GM23338 (cell line): Measurements from ENCODE around the gene ENPP1. TPM values are rescaled to one million over a fixed set of nuclear protein-coding genes. Genes with fewer than 3 reads are reported as not detected.

Experiments used
- ATAC-seq: fragments of 200-7000 bp; cut with Tn5 transposase; 3 replicates; pipeline ENCODE4 v1.9.1; 2020
- DNase-seq: peaks from one replicate; pipeline ENCODE4 v3.0.0-alpha.2; 2015; ENCODE audit warnings: low spot score
- H2AFZ ChIP-seq: fragments of 200-600 bp; sonication (generic); 2 replicates; pipeline ENCODE4 v1.8.0; 2016; ENCODE audit warnings: antibody characterized with exemption, mild to moderate bottlenecking, moderate library complexity
- H3F3A ChIP-seq: fragments of 200-600 bp; sonication (generic); replicated peaks from 2 replicates; pipeline ENCODE4 v1.8.0; 2017; ENCODE audit warnings: antibody characterized with exemption, mixed run types, low read depth
- H3K27ac ChIP-seq: fragments of 200-600 bp; sonication (generic); 2 replicates; pipeline ENCODE4 v1.6.1; 2016; ENCODE audit warnings: low read depth
- H3K27me3 ChIP-seq: fragments of 200-600 bp; sonication (generic); 2 replicates; pipeline ENCODE4 v1.8.0; 2016; ENCODE audit warnings: mild to moderate bottlenecking, mixed run types, moderate library complexity; ENCODE audit not compliant: insufficient read depth
- H3K36me3 ChIP-seq: fragments of 200-600 bp; sonication (generic); 2 replicates; pipeline ENCODE4 v1.8.0; 2016; ENCODE audit warnings: mild to moderate bottlenecking; ENCODE audit not compliant: insufficient read depth
- H3K4me1 ChIP-seq: fragments of 200-600 bp; sonication (generic); 2 replicates; pipeline ENCODE4 v1.8.0; 2016; ENCODE audit warnings: mild to moderate bottlenecking, moderate library complexity; ENCODE audit not compliant: insufficient read depth
- H3K4me2 ChIP-seq: fragments of 200-600 bp; sonication (generic); 2 replicates; pipeline ENCODE4 v1.7.1; 2017; ENCODE audit warnings: mixed run types
- H3K4me3 ChIP-seq: fragments of 200-600 bp; sonication (generic); 2 replicates; pipeline ENCODE4 v1.6.1; 2016; ENCODE audit warnings: mixed run types
- H3K79me2 ChIP-seq: fragments of 200-600 bp; sonication (generic); replicated peaks from 2 replicates; pipeline ENCODE4 v1.8.0; 2017; ENCODE audit warnings: mild to moderate bottlenecking; ENCODE audit not compliant: insufficient read depth
- H3K9me2 ChIP-seq: fragments of 200-600 bp; sonication (generic); 2 replicates; pipeline ENCODE4 v1.8.0; 2017; ENCODE audit not compliant: insufficient read depth
- H4K20me1 ChIP-seq: fragments of 200-600 bp; sonication (generic); replicated peaks from 2 replicates; pipeline ENCODE4 v1.8.0; 2017; ENCODE audit warnings: mild to moderate bottlenecking; ENCODE audit not compliant: insufficient read depth
- H3K27ac Mint-ChIP-seq: 2 replicates; pipeline ENCODE4 v1.8.0; 2020; ENCODE audit warnings: inconsistent platforms, mild to moderate bottlenecking, moderate library complexity, mixed read lengths
- H3K27me3 Mint-ChIP-seq: 3 replicates; pipeline ENCODE4 v1.8.0; 2022; ENCODE audit warnings: low read depth, mild to moderate bottlenecking, moderate library complexity, mixed read lengths, inconsistent platforms; ENCODE audit not compliant: insufficient read depth, poor library complexity
- H3K36me3 Mint-ChIP-seq: 3 replicates; pipeline ENCODE4 v1.8.0; 2021; ENCODE audit warnings: low read depth, mild to moderate bottlenecking, inconsistent platforms, moderate library complexity, mixed read lengths
- H3K4me1 Mint-ChIP-seq: 3 replicates; pipeline ENCODE4 v1.8.0; 2020; ENCODE audit warnings: mild to moderate bottlenecking, inconsistent platforms, mixed read lengths
- H3K4me3 Mint-ChIP-seq: 3 replicates; pipeline ENCODE4 v1.8.0; 2021; ENCODE audit warnings: moderate library complexity, mild to moderate bottlenecking, inconsistent platforms, mixed read lengths
- H3K9me3 Mint-ChIP-seq: 3 replicates; pipeline ENCODE4 v1.8.0; 2020; ENCODE audit warnings: moderate library complexity, mild to moderate bottlenecking, inconsistent platforms, mixed read lengths
- POLR2AphosphoS5 ChIP-seq: IDR thresholded peaks from 2 replicates; pipeline ENCODE4 v1.6.1; 2016; ENCODE audit warnings: antibody characterized with exemption, low read depth
- ZNF331 ChIP-seq: fragments of 250-450 bp; sonication (Bioruptor Pico); IDR thresholded peaks from 2 replicates; pipeline ENCODE4 v1.5.0; 2020; ENCODE audit warnings: low read depth, mild to moderate bottlenecking, moderate library complexity
- ZNF462 ChIP-seq: fragments of 250-450 bp; sonication (Bioruptor Pico); IDR thresholded peaks from 2 replicates; pipeline ENCODE4 v1.5.0; 2020; ENCODE audit warnings: mild to moderate bottlenecking, moderate library complexity
- polyA plus RNA-seq: library from polyadenylated mRNA; unstranded; fragments of >200 nt; fragmentation: Nextera tagmentation; extraction: Ambion mirVana; gene quantifications from 2 replicates; pipeline ENCODE4 v1.2.1, GENCODE V29; 2016
- total RNA-seq: library from RNA; depleted of rRNA; stranded (reverse); fragments of >200 nt; shearing (Covaris generic); gene quantifications from 2 replicates; pipeline ENCODE4 v1.2.3, GENCODE V29; 2014
- TF ChIP-seq, protein P1 (sequence below): IDR thresholded peaks from one replicate; pipeline ENCODE4 v1.6.1; 2018; ENCODE audit warnings: antibody characterized with exemption; ENCODE audit not compliant: unreplicated experiment
- TF ChIP-seq, protein P2 (sequence below), 2 experiments: fragments of 200-600 bp in 1 of 2; sonication (generic) in 1 of 2; conservative IDR thresholded peaks; 2 replicates each; pipeline versions ENCODE4 v1.5.1 to v1.6.1; 2016 to 2017; ENCODE audit warnings: antibody characterized with exemption in 2 of 2, low read depth in 2 of 2, mild to moderate bottlenecking in 2 of 2, moderate library complexity in 1 of 2

The ENPP1 gene
- total and polyA plus RNA-seq, 2 experiments from 2014 or later = 17.3 to 46.9 TPM

DNA sequence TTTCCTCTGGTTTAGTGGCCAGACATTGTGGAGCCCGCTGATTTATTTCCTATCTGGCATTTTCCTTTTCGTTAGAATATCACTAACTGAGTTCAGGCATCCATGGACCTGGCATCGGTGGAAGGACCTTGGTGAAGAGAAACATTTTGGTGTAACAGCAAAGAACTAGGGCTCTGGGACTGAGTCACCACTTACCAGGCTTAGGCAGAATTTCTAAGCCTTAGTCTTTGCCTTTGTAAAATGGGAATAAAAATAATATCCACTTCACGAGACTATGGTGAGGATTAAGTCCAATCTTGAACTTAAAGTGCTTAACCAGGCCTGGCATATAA, 42.0 kb upstream of the ENPP1 start:
- Histone ChIP-seq H3K4me3 (no peak overlapping the region), H3K27me3 (no peaks in the 10 kb centered on the region), H3K9me2 (no peaks in the 10 kb centered on the region), H3K27ac (no peak overlapping the region), H2AFZ (peak overlapping the region; percentile 85), H3K4me1 (no peaks in the 10 kb centered on the region), H3K4me2 (no peak overlapping the region), H3K36me3 (no peaks in the 10 kb centered on the region), H3F3A (no peaks in the 10 kb centered on the region), H4K20me1 (no peaks in the 10 kb centered on the region), H3K79me2 (no peaks in the 10 kb centered on the region)
- no peak for ATAC-seq
- H3K4me3 Mint-ChIP-seq = no peak overlapping the region
- TF ChIP-seq, protein P1, sequence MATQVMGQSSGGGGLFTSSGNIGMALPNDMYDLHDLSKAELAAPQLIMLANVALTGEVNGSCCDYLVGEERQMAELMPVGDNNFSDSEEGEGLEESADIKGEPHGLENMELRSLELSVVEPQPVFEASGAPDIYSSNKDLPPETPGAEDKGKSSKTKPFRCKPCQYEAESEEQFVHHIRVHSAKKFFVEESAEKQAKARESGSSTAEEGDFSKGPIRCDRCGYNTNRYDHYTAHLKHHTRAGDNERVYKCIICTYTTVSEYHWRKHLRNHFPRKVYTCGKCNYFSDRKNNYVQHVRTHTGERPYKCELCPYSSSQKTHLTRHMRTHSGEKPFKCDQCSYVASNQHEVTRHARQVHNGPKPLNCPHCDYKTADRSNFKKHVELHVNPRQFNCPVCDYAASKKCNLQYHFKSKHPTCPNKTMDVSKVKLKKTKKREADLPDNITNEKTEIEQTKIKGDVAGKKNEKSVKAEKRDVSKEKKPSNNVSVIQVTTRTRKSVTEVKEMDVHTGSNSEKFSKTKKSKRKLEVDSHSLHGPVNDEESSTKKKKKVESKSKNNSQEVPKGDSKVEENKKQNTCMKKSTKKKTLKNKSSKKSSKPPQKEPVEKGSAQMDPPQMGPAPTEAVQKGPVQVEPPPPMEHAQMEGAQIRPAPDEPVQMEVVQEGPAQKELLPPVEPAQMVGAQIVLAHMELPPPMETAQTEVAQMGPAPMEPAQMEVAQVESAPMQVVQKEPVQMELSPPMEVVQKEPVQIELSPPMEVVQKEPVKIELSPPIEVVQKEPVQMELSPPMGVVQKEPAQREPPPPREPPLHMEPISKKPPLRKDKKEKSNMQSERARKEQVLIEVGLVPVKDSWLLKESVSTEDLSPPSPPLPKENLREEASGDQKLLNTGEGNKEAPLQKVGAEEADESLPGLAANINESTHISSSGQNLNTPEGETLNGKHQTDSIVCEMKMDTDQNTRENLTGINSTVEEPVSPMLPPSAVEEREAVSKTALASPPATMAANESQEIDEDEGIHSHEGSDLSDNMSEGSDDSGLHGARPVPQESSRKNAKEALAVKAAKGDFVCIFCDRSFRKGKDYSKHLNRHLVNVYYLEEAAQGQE = no peak
- TF ChIP-seq, protein P2, sequence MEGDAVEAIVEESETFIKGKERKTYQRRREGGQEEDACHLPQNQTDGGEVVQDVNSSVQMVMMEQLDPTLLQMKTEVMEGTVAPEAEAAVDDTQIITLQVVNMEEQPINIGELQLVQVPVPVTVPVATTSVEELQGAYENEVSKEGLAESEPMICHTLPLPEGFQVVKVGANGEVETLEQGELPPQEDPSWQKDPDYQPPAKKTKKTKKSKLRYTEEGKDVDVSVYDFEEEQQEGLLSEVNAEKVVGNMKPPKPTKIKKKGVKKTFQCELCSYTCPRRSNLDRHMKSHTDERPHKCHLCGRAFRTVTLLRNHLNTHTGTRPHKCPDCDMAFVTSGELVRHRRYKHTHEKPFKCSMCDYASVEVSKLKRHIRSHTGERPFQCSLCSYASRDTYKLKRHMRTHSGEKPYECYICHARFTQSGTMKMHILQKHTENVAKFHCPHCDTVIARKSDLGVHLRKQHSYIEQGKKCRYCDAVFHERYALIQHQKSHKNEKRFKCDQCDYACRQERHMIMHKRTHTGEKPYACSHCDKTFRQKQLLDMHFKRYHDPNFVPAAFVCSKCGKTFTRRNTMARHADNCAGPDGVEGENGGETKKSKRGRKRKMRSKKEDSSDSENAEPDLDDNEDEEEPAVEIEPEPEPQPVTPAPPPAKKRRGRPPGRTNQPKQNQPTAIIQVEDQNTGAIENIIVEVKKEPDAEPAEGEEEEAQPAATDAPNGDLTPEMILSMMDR (conservative IDR thresholded peaks at IDR 0.05; ENCODE audit: low read depth in 2 of 2) = no peak
- TF ChIP-seq ZNF331 (CRISPR knock-in tag) = no peak
- no peak for TF ChIP-seq POLR2AphosphoS5
- no peak for TF ChIP-seq ZNF462 (CRISPR knock-in tag)
- peaks cover 2% of the 10 kb centered on the region for H3K27me3 Mint-ChIP-seq
- H3K9me3 Mint-ChIP-seq = no peaks in the 10 kb centered on the region
- H3K36me3 Mint-ChIP-seq = no peaks in the 10 kb centered on the region
- H3K27ac Mint-ChIP-seq = no peak overlapping the region; the same call in 1 of the 2 replicates
- H3K4me1 Mint-ChIP-seq = peaks cover 4% of the 10 kb centered on the region; the same call in 2 of the 3 replicates
- no peak for DNase-seq
